ENCODE measurements around the gene CFAP251.
"Not testable (repeated sequence)": the region's sequence is repeated elsewhere in the genome, so short reads cannot be mapped to it uniquely, and the experiment has no call there.

GRCh38 chr12:121876080-121876447, 42.3 kb upstream of the CFAP251 start:
- TF ChIP-seq CTCF (conservative IDR thresholded peaks at IDR 0.05; ENCODE audit: low read depth, low read length); EZH2 (IDR thresholded peaks at IDR 0.05; ENCODE audit: borderline replicate concordance, low read depth, low read length, poor library complexity, severe bottlenecking): not testable (repeated sequence)
